Measurements from ENCODE around the gene HOXC12. TPM values are rescaled to one million over a fixed set of nuclear protein-coding genes. Genes with fewer than 3 reads are reported as not detected.

The HOXC12 gene
- total RNA-seq, 1 donor from 2014 or later, result not detected

GRCh38 chr12:53989227-53990113, 34.8 kb downstream of the HOXC12 start:
- peak; percentile 21 for TF ChIP-seq CTCF (IDR thresholded peaks at IDR 0.05; ENCODE audit: borderline replicate concordance)
- intact Hi-C loops (cut with micrococcal nuclease), result no loop called here
- Histone ChIP-seq H3K27me3 (ENCODE audit: low read depth) (peaks cover 100% of the 10 kb centered on the region), H3K9me3 (replicated peaks) (no peaks in the 10 kb centered on the region), H3K4me3 (no peak overlapping the region), H3K36me3 (no peaks in the 10 kb centered on the region), H3K27ac (replicated peaks) (no peak overlapping the region), H3K4me1 (peaks cover 30% of the 10 kb centered on the region)
- DNase-seq, result no peak

- Histone ChIP-seq H3K27me3 (ENCODE audit: low read depth) (peaks cover 100% of the 10 kb centered on the region), H3K4me3 (no peak overlapping the region), H3K36me3 (no peaks in the 10 kb centered on the region), H3K4me1 (peaks cover 32% of the 10 kb centered on the region), H3K27ac (replicated peaks) (no peak overlapping the region), H3K9me3 (replicated peaks) (no peaks in the 10 kb centered on the region)
- no peak for DNase-seq
- no peak for TF ChIP-seq CTCF (IDR thresholded peaks at IDR 0.05; ENCODE audit: borderline replicate concordance)
- intact Hi-C loops (cut with micrococcal nuclease), result no loop called here
Measured at GRCh38 chr12:53990311-53991076, 35.8 kb downstream of the HOXC12 start.

- Histone ChIP-seq H3K4me3 (no peak overlapping the region), H3K4me1 (peaks cover 32% of the 10 kb centered on the region), H3K36me3 (no peaks in the 10 kb centered on the region), H3K27me3 (ENCODE audit: low read depth) (peaks cover 100% of the 10 kb centered on the region), H3K9me3 (replicated peaks) (no peaks in the 10 kb centered on the region), H3K27ac (replicated peaks) (no peak overlapping the region)
- no peak for DNase-seq
- intact Hi-C loops (cut with micrococcal nuclease), result no loop called here
- TF ChIP-seq CTCF (IDR thresholded peaks at IDR 0.05; ENCODE audit: borderline replicate concordance), result no peak
Measured at GRCh38 chr12:53991077-53991460, 36.4 kb downstream of the HOXC12 start.

GRCh38 chr12:53992377-53992889, 37.7 kb downstream of the HOXC12 start:
- Histone ChIP-seq H3K9me3 (replicated peaks) (no peaks in the 10 kb centered on the region), H3K36me3 (no peaks in the 10 kb centered on the region), H3K27me3 (ENCODE audit: low read depth) (peaks cover 100% of the 10 kb centered on the region), H3K27ac (replicated peaks) (no peak overlapping the region), H3K4me1 (peaks cover 31% of the 10 kb centered on the region), H3K4me3 (no peak overlapping the region)
- DNase-seq, result no peak
- intact Hi-C loops (cut with micrococcal nuclease), result no loop called here
- TF ChIP-seq CTCF (IDR thresholded peaks at IDR 0.05; ENCODE audit: borderline replicate concordance), result no peak

DNA sequence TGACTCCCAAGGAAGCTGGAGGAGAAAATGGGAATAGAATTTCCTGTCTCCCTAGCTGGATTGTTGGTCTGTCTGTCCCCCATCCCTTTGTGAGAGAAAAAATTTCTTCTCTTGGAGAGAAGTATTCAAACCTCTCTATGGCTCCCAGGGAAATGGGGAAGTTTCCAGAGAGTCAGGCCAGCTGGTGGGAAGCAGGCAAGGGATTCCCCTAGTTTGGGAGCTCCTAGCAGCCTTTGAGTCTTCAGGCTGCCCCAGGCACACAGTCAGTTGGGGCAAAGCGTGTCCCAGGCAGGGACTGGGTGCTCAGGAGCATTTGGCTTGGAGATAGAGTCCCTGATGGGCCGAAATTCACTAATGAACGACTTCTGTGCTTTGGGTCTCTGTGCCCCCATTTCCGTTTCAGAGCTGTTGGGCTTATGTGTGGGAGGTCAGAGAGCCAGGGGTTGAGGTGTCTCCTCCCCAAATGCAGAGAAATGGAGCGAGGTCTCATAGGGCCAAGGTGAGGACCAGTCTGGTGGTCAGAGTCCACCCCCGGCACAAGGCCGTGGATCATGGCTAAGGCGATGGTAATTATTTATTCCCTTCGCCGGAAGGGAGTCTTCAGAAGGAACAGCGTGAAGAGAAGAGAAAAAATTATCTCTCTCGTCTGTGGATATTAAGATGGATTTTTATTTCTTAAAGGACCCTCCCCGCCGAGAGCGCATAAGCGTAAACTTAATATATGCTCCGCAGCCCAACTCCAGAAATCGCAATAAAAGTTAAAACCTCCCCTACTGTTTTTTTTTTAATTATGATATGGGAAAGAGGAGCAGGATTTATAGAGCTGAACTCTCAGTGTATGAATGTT, 38.7 kb downstream of the HOXC12 start:
- H3K27ac ChIP-seq (replicated peaks), result no peak overlapping the region
- H3K9me3 ChIP-seq (replicated peaks), result no peaks in the 10 kb centered on the region
- intact Hi-C loops (cut with micrococcal nuclease), result no loop called here
- peaks cover 31% of the 10 kb centered on the region for H3K4me1 ChIP-seq
- no peak for TF ChIP-seq CTCF (IDR thresholded peaks at IDR 0.05; ENCODE audit: borderline replicate concordance)
- DNase-seq, result no peak
- H3K36me3 ChIP-seq, result no peaks in the 10 kb centered on the region
- H3K27me3 ChIP-seq (ENCODE audit: low read depth), result peaks cover 100% of the 10 kb centered on the region
- H3K4me3 ChIP-seq, result no peak overlapping the region

Data from left ventricle myocardium inferior (tissue), 1 donor.